ENCODE measurements around the gene GRM5.

- no peak for TF ChIP-seq POLR2A (IDR thresholded peaks at IDR 0.05; ENCODE audit: low read depth, low read length)
- no peak for TF ChIP-seq POLR2AphosphoS5 (IDR thresholded peaks at IDR 0.05; ENCODE audit: low read depth, low read length)
Observed at GRCh38 chr11:88469561-88470225, 596.1 kb downstream of the GRM5 start.
